ENCODE data around the gene SYTL2.

GRCh38 chr11:85784480-85785265, 26.3 kb downstream of the SYTL2 start:
- TF ChIP-seq CTCF (conservative IDR thresholded peaks at IDR 0.05 in 1 of 2, IDR thresholded peaks at IDR 0.05 in 1 of 2; ENCODE audit: low read depth in 1 of 2, low read length in 2 of 2) (no peak), EZH2 (IDR thresholded peaks at IDR 0.05; ENCODE audit: low read length, missing control alignments) (no peak)
